Endometrial microvascular endothelial cells (primary cell): ENCODE measurements around the gene DIAPH2. TPM values are rescaled to one million over a fixed set of nuclear protein-coding genes. Genes with fewer than 3 reads are reported as not detected.

Experiments
- in situ Hi-C: cut with HindIII; loops from 2 replicates; pipeline ENCODE4 v1.10.0; 2017; ENCODE audit warnings: low sequenced_read_pairs, low pct_unique_long_range_greater_than_20kb; ENCODE audit errors: inconsistent ontology term
- total RNA-seq: library from RNA; depleted of rRNA; stranded (reverse); fragments of >200 nt; gene quantifications from one replicate; pipeline ENCODE4 v1.2.3, GENCODE V29; 2015; ENCODE audit errors: inconsistent ontology term

Gene DIAPH2
- total RNA-seq, 1 donor from 2014 or later, result 13.3 TPM

DNA sequence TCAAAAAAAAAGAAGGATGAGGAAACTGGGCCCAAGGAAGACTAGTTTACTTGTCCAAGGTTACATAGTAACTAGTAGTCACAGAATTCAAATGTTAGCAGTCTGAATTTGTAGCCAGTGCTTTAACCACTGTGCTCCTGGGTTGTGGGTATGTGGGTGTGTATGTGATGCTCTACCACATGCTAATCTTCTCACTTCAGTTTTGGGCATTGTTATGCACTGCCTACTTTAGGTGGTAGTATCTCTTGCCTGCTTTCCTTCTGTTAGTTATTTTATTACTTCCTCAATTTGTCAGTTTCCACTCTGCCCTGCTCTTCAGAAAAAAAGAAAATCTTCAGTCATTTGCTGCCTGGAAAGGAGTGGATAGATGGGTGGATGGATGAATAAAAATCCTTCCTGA is 418.3 kb downstream of the DIAPH2 start:
- in situ Hi-C loops, result no loop called here

- in situ Hi-C loops, result no loop called here
Observed at GRCh38 chrX:97109730-97110129, 425.1 kb downstream of the DIAPH2 start.

GRCh38 chrX:97117572-97117971 is 432.9 kb downstream of the DIAPH2 start:
- in situ Hi-C loops, result no loop called here

GRCh38 chrX:97119474-97120109 is 434.9 kb downstream of the DIAPH2 start:
- in situ Hi-C loops, result no loop called here

DNA sequence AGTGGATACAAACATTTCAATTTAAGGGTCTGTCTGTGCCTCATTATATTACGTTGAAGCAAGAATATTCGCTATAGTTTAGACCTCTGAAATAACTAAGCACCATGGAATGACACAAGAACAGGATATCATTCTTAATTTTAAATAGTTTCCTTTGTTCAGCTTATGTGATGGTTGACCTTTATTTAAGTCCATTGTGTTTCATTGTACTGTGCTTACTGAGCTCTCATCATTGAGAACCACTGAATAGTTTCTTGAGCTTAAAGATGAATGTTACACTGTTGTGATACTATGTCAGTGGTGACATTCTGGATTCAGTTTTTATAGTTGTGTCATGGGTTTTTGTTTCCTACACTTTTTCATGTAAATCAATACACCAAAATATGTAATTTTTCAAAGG is 438.4 kb downstream of the DIAPH2 start:
- in situ Hi-C loops, result no loop called here

DNA sequence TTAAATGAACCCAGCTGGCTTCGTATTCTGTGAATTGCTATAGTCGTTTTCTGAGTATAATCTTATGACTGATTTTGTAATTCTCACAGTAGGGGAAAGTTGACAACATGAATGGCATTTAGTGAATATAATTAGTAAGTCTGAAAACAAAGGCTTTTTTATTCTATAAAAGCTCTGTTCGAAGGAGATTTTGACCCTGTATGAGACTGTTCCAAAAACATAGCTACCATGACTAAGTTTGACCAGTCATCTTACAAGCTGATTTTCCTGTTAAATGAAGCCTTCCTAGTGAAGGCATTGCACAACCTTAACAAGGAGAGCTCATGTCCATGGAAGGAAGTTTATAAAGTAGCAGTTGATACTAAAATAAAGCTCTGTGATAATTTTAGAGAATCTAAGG is 441.4 kb downstream of the DIAPH2 start:
- in situ Hi-C loops, result no loop called here

- in situ Hi-C loops, result no loop called here
Observed at GRCh38 chrX:97132664-97133415, 448.2 kb downstream of the DIAPH2 start.

GRCh38 chrX:97145934-97146333 is 461.3 kb downstream of the DIAPH2 start:
- in situ Hi-C loops, result no loop called here

DNA sequence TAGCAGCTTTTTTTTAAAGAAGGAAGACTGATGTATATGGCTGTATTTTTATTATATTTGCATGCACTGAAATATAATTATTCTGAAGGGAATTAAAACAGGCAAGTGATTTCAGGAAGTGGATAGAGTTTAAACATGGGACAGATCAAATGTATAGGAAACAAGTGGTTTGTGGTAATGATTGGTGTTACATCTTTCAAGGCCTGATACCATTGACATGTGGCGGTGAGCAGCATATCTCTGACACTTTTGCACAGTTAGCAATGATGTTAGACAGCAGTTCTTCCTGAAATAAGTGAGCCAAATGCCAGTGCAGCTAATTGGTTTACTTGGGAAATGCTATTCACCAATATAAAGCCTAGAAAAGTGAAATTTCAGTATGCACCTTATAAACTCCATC is 471.2 kb downstream of the DIAPH2 start:
- in situ Hi-C loops, result no loop called here

GRCh38 chrX:97158269-97158668 is 473.6 kb downstream of the DIAPH2 start:
- in situ Hi-C loops, result no loop called here

DNA sequence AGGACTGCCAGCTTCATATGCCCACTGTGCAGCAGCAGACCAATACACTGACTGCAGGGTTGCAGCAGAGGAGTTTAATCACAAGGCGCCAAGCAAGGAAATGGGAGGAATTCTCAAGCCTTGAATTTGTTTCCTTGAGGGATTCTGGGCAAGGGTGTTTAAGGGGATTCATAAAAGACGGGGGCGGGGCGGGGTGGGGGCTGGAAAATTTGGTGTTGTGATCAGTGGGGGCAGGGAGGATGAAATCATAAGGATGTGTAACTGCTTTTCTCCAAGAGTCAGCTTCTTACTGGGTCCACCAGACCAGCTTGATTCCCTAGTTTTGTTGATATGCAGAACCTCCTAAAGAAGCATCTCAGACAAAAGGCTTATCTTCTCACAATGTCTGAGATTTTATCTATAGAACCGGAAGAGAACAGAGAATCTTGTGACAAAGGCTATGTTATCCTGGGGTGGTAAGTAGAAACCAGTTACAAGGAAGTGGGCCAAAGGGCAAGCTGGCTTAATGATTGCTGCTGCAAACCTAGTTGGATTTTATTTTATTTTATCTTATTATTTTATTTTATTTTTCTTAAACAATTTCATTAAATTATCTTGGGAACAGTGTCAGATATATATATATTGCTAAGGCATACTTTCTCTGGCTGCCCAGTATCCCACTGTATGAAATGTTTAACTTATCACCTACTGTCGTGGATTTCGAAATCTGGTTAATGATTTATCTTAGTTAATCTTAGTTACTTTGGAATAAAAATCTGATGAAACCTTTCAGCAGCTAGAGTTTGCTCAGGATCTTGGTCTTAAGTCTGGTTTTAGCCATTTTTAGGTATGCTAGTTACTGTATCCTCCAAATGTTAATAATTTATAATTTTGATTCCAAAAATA is 475.5 kb downstream of the DIAPH2 start:
- in situ Hi-C loops, result no loop called here

GRCh38 chrX:97167333-97167732 is 482.7 kb downstream of the DIAPH2 start:
- in situ Hi-C loops, result no loop called here

GRCh38 chrX:97168646-97169045 is 484.0 kb downstream of the DIAPH2 start:
- in situ Hi-C loops, result no loop called here

GRCh38 chrX:97175147-97175546 is 490.5 kb downstream of the DIAPH2 start:
- in situ Hi-C loops, result no loop called here

GRCh38 chrX:97189668-97190067 is 505.0 kb downstream of the DIAPH2 start:
- in situ Hi-C loops, result no loop called here

- in situ Hi-C loops, result no loop called here
Observed at GRCh38 chrX:97199501-97199900, 514.9 kb downstream of the DIAPH2 start.

DNA sequence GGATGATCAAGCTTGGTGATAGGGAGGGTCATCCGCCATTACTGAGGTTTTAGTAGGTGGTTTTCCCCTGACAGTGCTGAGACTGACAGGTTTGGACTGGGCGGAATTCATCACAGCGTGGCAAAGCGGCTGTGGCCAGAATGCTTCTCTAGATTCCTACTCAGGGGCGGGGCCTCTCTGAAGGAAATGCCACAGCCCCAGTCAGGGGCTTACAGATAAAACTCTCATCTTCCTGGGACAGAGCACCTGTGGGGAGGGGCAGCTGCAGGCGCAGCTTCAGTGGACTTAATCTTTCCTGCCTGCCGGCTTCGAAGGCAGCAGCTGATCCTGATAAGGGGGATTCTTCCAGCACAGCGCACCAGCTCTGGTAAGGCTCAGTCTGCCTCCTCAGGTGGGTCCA is 515.8 kb downstream of the DIAPH2 start:
- in situ Hi-C loops, result no loop called here

DNA sequence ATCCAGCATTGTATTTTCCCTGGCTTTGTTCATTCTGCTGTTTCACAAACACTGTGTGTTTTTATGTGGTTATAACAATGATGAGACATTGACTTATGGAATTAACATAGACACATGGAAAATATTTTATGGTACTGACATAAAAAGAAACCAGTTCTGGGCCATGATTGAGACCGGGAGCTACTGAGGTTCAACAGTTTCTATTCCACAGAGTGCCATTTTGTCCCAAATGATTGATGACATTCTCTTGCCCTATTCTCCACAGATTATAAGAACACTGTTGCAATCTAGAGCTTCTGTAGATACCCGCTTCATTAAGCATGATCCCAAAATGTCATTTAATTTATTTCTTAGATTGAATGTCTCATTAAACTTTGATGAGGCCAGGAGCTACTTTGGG is 525.9 kb downstream of the DIAPH2 start:
- in situ Hi-C loops, result no loop called here

DNA sequence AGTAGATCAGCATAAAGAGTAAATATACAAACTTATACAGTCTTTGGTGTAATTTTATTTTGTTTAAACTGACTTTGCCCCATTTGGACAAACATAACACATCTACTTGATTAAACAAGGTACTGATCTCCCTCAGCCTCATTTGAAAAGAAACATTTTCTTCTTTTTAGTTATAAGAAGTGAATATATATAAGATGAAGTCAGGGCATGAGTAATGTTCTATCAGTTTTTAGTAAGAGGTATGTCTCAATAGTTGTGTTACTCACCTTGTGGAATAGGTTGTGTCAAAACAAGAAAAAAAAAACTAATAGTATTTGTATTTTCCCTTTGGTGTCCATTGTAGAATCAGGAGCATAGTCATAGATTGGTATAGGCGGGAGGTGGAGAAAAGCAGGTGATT is 526.4 kb downstream of the DIAPH2 start:
- in situ Hi-C loops, result no loop called here

DNA sequence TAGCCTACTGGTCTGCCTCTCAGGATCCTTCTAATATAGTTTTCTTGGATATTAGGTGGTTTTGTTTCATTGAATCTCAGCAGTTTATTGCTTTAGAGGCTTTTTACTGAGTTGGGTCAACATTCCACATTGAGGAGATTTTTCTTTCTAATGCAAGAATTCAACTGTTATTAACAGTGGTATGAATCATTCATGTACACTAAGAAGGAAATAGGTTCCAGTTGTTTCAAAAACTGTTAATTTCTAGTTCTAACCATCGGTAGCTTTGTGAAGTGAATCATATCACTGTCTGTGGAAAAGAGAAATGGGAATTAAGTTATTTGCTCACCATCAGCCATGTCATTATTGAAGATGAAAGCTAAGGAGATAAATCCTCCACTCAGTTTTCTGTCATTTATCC is 530.5 kb downstream of the DIAPH2 start:
- in situ Hi-C loops, result no loop called here
